Testis (tissue), 2 donors: ENCODE results near the gene CHADL.

Source experiments
- CTCF ChIP-seq, 3 experiments: fragments of 450-650 bp in 2 of 3; fragments of 200-600 bp in 1 of 3; sonication (generic) in 1 of 3; IDR thresholded peaks; one replicate each; pipeline ENCODE4 v1.5.1; 2016 to 2019; ENCODE audit warnings: antibody characterized with exemption in 3 of 3, mild to moderate bottlenecking in 2 of 3, moderate library complexity in 1 of 3
- POLR2A ChIP-seq: fragments of 450-650 bp; IDR thresholded peaks from one replicate; pipeline ENCODE4 v1.6.1; 2017; ENCODE audit warnings: antibody characterized with exemption, mild to moderate bottlenecking, moderate library complexity

DNA sequence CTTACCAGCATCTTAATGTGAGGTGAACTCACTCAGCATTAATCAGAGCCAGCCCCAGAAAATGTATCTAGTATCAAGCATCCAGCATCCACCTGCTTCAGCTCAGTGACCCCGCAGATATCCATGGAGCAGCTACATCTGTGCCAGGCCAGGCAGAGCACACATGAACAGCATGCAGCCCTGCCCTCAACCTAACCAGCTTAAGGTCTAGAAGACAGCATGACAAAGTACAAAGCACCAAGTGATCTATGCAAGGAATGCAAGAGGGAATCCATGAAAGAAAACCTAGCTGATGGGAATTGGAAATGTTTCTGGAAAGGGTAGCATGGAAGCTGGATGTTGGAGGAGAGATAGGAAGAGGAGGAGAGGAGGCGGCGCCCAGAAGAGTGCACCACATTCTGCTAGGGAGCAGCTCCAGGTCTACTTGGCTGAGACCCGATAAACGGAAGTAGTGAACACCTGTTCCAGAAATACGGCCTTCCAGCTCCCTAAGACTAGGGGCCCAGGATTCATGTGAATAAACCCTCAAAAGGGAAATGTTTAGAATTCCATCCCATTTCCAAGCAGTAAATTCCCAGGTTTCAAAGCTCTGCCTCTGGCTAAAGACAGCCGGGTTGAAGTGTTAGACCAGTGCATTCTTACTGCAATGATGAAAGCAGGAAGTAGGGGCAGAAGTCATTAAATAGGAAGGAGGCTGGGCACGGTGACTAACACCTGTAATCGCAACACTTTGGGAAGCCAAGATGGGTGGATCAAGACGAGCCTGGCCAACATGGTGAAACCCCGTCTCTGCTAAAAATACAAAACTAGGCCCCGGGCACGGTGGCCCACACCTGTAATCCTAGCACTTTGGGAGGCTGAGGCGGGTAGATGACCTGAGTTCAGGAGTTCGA, 59.1 kb downstream of the CHADL start:
- TF ChIP-seq POLR2A (no peak), CTCF (IDR thresholded peaks at IDR 0.05) (no peak)
